Measurements from ENCODE around the gene UBAC1. TPM values are rescaled to one million over a fixed set of nuclear protein-coding genes. Genes with fewer than 3 reads are reported as not detected.
A peak's percentile ranks its signal among the peaks of the same experiment; 100 is the strongest.

Gene UBAC1
- total and polyA plus RNA-seq, 2 donors, result 42.3 to 73.6 TPM

GRCh38 chr9:135997090-135998015, 36.2 kb upstream of the UBAC1 start:
- Histone ChIP-seq H3K9me3 (ENCODE audit: control insufficient read depth in 2 of 2, insufficient read depth in 1 of 2, low read length in 1 of 2) (no peaks in the 10 kb centered on the region), H3K27ac (ENCODE audit: low read depth in 1 of 2, low read length in 1 of 2) (no peak overlapping the region), H3K36me3 (ENCODE audit: control insufficient read depth in 2 of 2, insufficient read depth in 2 of 2, low read length in 1 of 2) (no peaks in the 10 kb centered on the region), H3K4me3 (ENCODE audit: low read length in 2 of 2) (no peak overlapping the region), H3K27me3 (ENCODE audit: control insufficient read depth in 2 of 2, insufficient read depth in 1 of 2, low read length in 1 of 2) (peaks cover 4 to 17% of the 10 kb centered on the region in 2 donors), H3K4me1 (ENCODE audit: control insufficient read depth in 2 of 2, insufficient read depth in 2 of 2, low read length in 2 of 2) (peaks cover 0 to 10% of the 10 kb centered on the region in 2 donors)
- no peak for DNase-seq (ENCODE audit: low read depth in 6 of 9, low spot score in 9 of 9)
- WGBS, result 80% methylated on average over 34 of the region's 34 CpGs

GRCh38 chr9:135995816-135996215, 34.6 kb upstream of the UBAC1 start:
- H3K4me3 ChIP-seq (ENCODE audit: low read length in 2 of 2), result no peak overlapping the region
- no peaks in the 10 kb centered on the region for H3K36me3 ChIP-seq (ENCODE audit: control insufficient read depth in 2 of 2, insufficient read depth in 2 of 2, low read length in 1 of 2)
- no peak for DNase-seq (ENCODE audit: low read depth in 6 of 9, low spot score in 9 of 9)
- peaks cover 6 to 29% of the 10 kb centered on the region in 2 donors for H3K27me3 ChIP-seq (ENCODE audit: control insufficient read depth in 2 of 2, insufficient read depth in 1 of 2, low read length in 1 of 2)
- H3K27ac ChIP-seq (ENCODE audit: low read depth in 1 of 2, low read length in 1 of 2), result no peak overlapping the region
- no peaks in the 10 kb centered on the region for H3K9me3 ChIP-seq (ENCODE audit: control insufficient read depth in 2 of 2, insufficient read depth in 1 of 2, low read length in 1 of 2)
- peaks cover 0 to 15% of the 10 kb centered on the region in 2 donors for H3K4me1 ChIP-seq (ENCODE audit: control insufficient read depth in 2 of 2, insufficient read depth in 2 of 2, low read length in 2 of 2)
- WGBS, result 98% methylated on average over 21 of the region's 21 CpGs

- Histone ChIP-seq H3K4me3 (ENCODE audit: low read length in 2 of 2) (no peak overlapping the region), H3K27ac (ENCODE audit: low read depth in 1 of 2, low read length in 1 of 2) (no peak overlapping the region), H3K4me1 (ENCODE audit: control insufficient read depth in 2 of 2, insufficient read depth in 2 of 2, low read length in 2 of 2) (peaks cover 0 to 20% of the 10 kb centered on the region in 2 donors), H3K27me3 (ENCODE audit: control insufficient read depth in 2 of 2, insufficient read depth in 1 of 2, low read length in 1 of 2) (peaks cover 8 to 39% of the 10 kb centered on the region in 2 donors), H3K9me3 (ENCODE audit: control insufficient read depth in 2 of 2, insufficient read depth in 1 of 2, low read length in 1 of 2) (no peaks in the 10 kb centered on the region), H3K36me3 (ENCODE audit: control insufficient read depth in 2 of 2, insufficient read depth in 2 of 2, low read length in 1 of 2) (no peaks in the 10 kb centered on the region)
- DNase-seq (ENCODE audit: low read depth in 6 of 9, low spot score in 9 of 9), result no peak
- 72% methylated on average over 20 of the region's 20 CpGs for WGBS
Observed at GRCh38 chr9:135994501-135995192, 33.5 kb upstream of the UBAC1 start.

- 94% methylated on average over 27 of the region's 27 CpGs for WGBS
- Histone ChIP-seq H3K9me3 (ENCODE audit: control insufficient read depth in 2 of 2, insufficient read depth in 1 of 2, low read length in 1 of 2) (no peaks in the 10 kb centered on the region), H3K4me1 (ENCODE audit: control insufficient read depth in 2 of 2, insufficient read depth in 2 of 2, low read length in 2 of 2) (peaks cover 0 to 20% of the 10 kb centered on the region in 2 donors)
Observed at GRCh38 chr9:135993765-135994500, 32.8 kb upstream of the UBAC1 start.

GRCh38 chr9:135993409-135993742, 32.2 kb upstream of the UBAC1 start:
- Histone ChIP-seq H3K4me3 (ENCODE audit: low read length in 2 of 2) (no peak overlapping the region), H3K4me1 (ENCODE audit: control insufficient read depth in 2 of 2, insufficient read depth in 2 of 2, low read length in 2 of 2) (peaks cover 0 to 20% of the 10 kb centered on the region in 2 donors), H3K9me3 (ENCODE audit: control insufficient read depth in 2 of 2, insufficient read depth in 1 of 2, low read length in 1 of 2) (no peaks in the 10 kb centered on the region), H3K27ac (ENCODE audit: low read depth in 1 of 2, low read length in 1 of 2) (peak overlapping the region in 1 of 2 donors; percentile 72), H3K27me3 (ENCODE audit: control insufficient read depth in 2 of 2, insufficient read depth in 1 of 2, low read length in 1 of 2) (peaks cover 8 to 51% of the 10 kb centered on the region in 2 donors), H3K36me3 (ENCODE audit: control insufficient read depth in 2 of 2, insufficient read depth in 2 of 2, low read length in 1 of 2) (no peaks in the 10 kb centered on the region)
- 88% methylated on average over 13 of the region's 13 CpGs for WGBS
- DNase-seq (ENCODE audit: low read depth in 6 of 9, low spot score in 9 of 9), result no peak

More at GRCh38 chr9:135993765-135994500, 32.8 kb upstream of the UBAC1 start:
- Histone ChIP-seq H3K27ac (ENCODE audit: low read depth in 1 of 2, low read length in 1 of 2) (no peak overlapping the region), H3K27me3 (ENCODE audit: control insufficient read depth in 2 of 2, insufficient read depth in 1 of 2, low read length in 1 of 2) (peaks cover 8 to 46% of the 10 kb centered on the region in 2 donors), H3K36me3 (ENCODE audit: control insufficient read depth in 2 of 2, insufficient read depth in 2 of 2, low read length in 1 of 2) (no peaks in the 10 kb centered on the region), H3K4me3 (ENCODE audit: low read length in 2 of 2) (no peak overlapping the region)
- DNase-seq (ENCODE audit: low read depth in 6 of 9, low spot score in 9 of 9), result no peak

GRCh38 chr9:135992486-135993408, 31.6 kb upstream of the UBAC1 start:
- DNase-seq (ENCODE audit: low read depth in 6 of 9, low spot score in 9 of 9), result peak in 2 of 9 donors; percentile 5 to 23
- H3K4me1 ChIP-seq (ENCODE audit: control insufficient read depth in 2 of 2, insufficient read depth in 2 of 2, low read length in 2 of 2), result peaks cover 0 to 20% of the 10 kb centered on the region in 2 donors
- H3K27ac ChIP-seq (ENCODE audit: low read depth in 1 of 2, low read length in 1 of 2), result peak overlapping the region; percentile 54 to 72
- H3K27me3 ChIP-seq (ENCODE audit: control insufficient read depth in 2 of 2, insufficient read depth in 1 of 2, low read length in 1 of 2), result peaks cover 8 to 51% of the 10 kb centered on the region in 2 donors
- no peaks in the 10 kb centered on the region for H3K36me3 ChIP-seq (ENCODE audit: control insufficient read depth in 2 of 2, insufficient read depth in 2 of 2, low read length in 1 of 2)
- WGBS, result 15% methylated on average over 32 of the region's 32 CpGs
- no peak overlapping the region for H3K4me3 ChIP-seq (ENCODE audit: low read length in 2 of 2)
- no peaks in the 10 kb centered on the region for H3K9me3 ChIP-seq (ENCODE audit: control insufficient read depth in 2 of 2, insufficient read depth in 1 of 2, low read length in 1 of 2)

GRCh38 chr9:135991771-135992170, 30.6 kb upstream of the UBAC1 start:
- peaks cover 0 to 20% of the 10 kb centered on the region in 2 donors for H3K4me1 ChIP-seq (ENCODE audit: control insufficient read depth in 2 of 2, insufficient read depth in 2 of 2, low read length in 2 of 2)
- H3K9me3 ChIP-seq (ENCODE audit: control insufficient read depth in 2 of 2, insufficient read depth in 1 of 2, low read length in 1 of 2), result no peaks in the 10 kb centered on the region
- H3K4me3 ChIP-seq (ENCODE audit: low read length in 2 of 2), result no peak overlapping the region
- H3K27me3 ChIP-seq (ENCODE audit: control insufficient read depth in 2 of 2, insufficient read depth in 1 of 2, low read length in 1 of 2), result peaks cover 8 to 51% of the 10 kb centered on the region in 2 donors
- no peak for DNase-seq (ENCODE audit: low read depth in 6 of 9, low spot score in 9 of 9)
- no peak overlapping the region for H3K27ac ChIP-seq (ENCODE audit: low read depth in 1 of 2, low read length in 1 of 2)
- H3K36me3 ChIP-seq (ENCODE audit: control insufficient read depth in 2 of 2, insufficient read depth in 2 of 2, low read length in 1 of 2), result no peaks in the 10 kb centered on the region
- WGBS, result 97% methylated on average over 18 of the region's 18 CpGs

Measured in thymus (tissue), 11 donors.